GM12878 (cell line): ENCODE data around the gene AMBRA1. TPM values are rescaled to one million over a fixed set of nuclear protein-coding genes. Genes with fewer than 3 reads are reported as not detected.

Experiments
- ATAC-seq: fragments of 200-7000 bp; cut with Tn5 transposase; 3 replicates; pipeline ENCODE4 v1.9.1; 2020; ENCODE audit warnings: mild to moderate bottlenecking, moderate library complexity
- BruUV-seq: library from RNA; stranded (reverse); fragments of 400-500 nt; replicated peaks from 2 replicates; lab custom pipeline; 2021; lab: Mats Ljungman, UMichigan
- CTCF ChIA-PET: fragments of 300-600 bp; sonication (Branson Sonifier 250); formaldehyde crosslinking; extraction: SDS; loops from one replicate; lab custom pipeline; 2021; ENCODE audit warnings: inconsistent platforms; lab: Yijun Ruan, JAX
- POLR2A ChIA-PET: fragments of 350-600 bp; formaldehyde crosslinking; extraction: SDS; loops from one replicate; lab custom pipeline; 2021; ENCODE audit warnings: inconsistent platforms; lab: Charles Lee
- RAD21 ChIA-PET: fragments of 300-600 bp; sonication (Branson Sonifier 250); formaldehyde crosslinking; loops from one replicate; lab custom pipeline; 2023; ENCODE audit warnings: antibody characterized with exemption; ENCODE audit not compliant: unreplicated experiment; lab: Charles Lee
- SMC1A ChIA-PET: fragments of 300-600 bp; sonication (Branson Sonifier 250); formaldehyde crosslinking; loops from one replicate; lab custom pipeline; 2023; ENCODE audit not compliant: unreplicated experiment, uncharacterized antibody; lab: Charles Lee
- DNase-seq: peaks from one replicate; pipeline ENCODE4 v3.0.0-alpha.2; 2011; ENCODE audit warnings: low read depth, low spot score
- FAIRE-seq: peaks from 3 replicates; lab custom pipeline; 2011; peaks lifted over from hg19 to GRCh38; lab: Jason Lieb, UNC
- H2AFZ ChIP-seq: 2 replicates; pipeline ENCODE4 v1.6.0; 2011; ENCODE audit warnings: low read depth, low read length, control low read depth; ENCODE audit not compliant: control insufficient read depth
- H3K27ac ChIP-seq: 2 replicates; pipeline ENCODE4 v1.5.1; 2011; ENCODE audit warnings: control low read depth; ENCODE audit not compliant: control insufficient read depth, insufficient read depth
- H3K27me3 ChIP-seq, 2 experiments: replicated peaks in 1 of 2; 2 replicates each; pipeline versions ENCODE4 v1.6.0 to v1.6.1; 2011; ENCODE audit warnings: low read length in 1 of 2; ENCODE audit not compliant: control insufficient read depth in 2 of 2, insufficient read depth in 2 of 2
- H3K36me3 ChIP-seq, 2 experiments: 2 replicates each; pipeline ENCODE4 v1.5.1; 2011; ENCODE audit warnings: low read length in 1 of 2; ENCODE audit not compliant: control insufficient read depth in 2 of 2, insufficient read depth in 2 of 2
- H3K4me1 ChIP-seq: 2 replicates; pipeline ENCODE4 v1.6.1; 2011; ENCODE audit warnings: mild to moderate bottlenecking, low read length, moderate library complexity, mixed read lengths; ENCODE audit not compliant: control insufficient read depth, insufficient read depth
- H3K4me2 ChIP-seq: 2 replicates; pipeline ENCODE4 v1.6.0; 2011; ENCODE audit warnings: control low read depth; ENCODE audit not compliant: control insufficient read depth, insufficient read depth
- H3K4me3 ChIP-seq: fragments of 200-600 bp; sonication (generic); 2 replicates; pipeline ENCODE4 v1.5.1; 2016
- H3K79me2 ChIP-seq: 2 replicates; pipeline ENCODE4 v1.6.0; 2011; ENCODE audit warnings: low read length; ENCODE audit not compliant: control insufficient read depth, insufficient read depth
- H3K9ac ChIP-seq: 2 replicates; pipeline ENCODE4 v1.8.0; 2011; ENCODE audit warnings: low read length, control low read depth, mixed read lengths; ENCODE audit not compliant: control insufficient read depth, insufficient read depth
- H3K9me3 ChIP-seq: replicated peaks from 3 replicates; pipeline ENCODE4 v1.5.1; 2011; ENCODE audit warnings: mild to moderate bottlenecking, low read length; ENCODE audit not compliant: control insufficient read depth, insufficient read depth
- H4K20me1 ChIP-seq: 2 replicates; pipeline ENCODE4 v1.6.0; 2011; ENCODE audit not compliant: control insufficient read depth, insufficient read depth
- CHD2 ChIP-seq: IDR thresholded peaks from 2 replicates; pipeline ENCODE4 v1.6.1; 2011; ENCODE audit warnings: low read depth, low read length, improper control_type of control experiment, borderline replicate concordance
- CHD4 ChIP-seq: fragments of 200-600 bp; sonication (generic); IDR thresholded peaks from 2 replicates; pipeline ENCODE4 v1.6.1; 2016; ENCODE audit warnings: mild to moderate bottlenecking
- EZH2 ChIP-seq: IDR thresholded peaks from 2 replicates; pipeline ENCODE4 v1.6.1; 2012; ENCODE audit warnings: low read depth, mild to moderate bottlenecking, control low read depth, inconsistent platforms, low read length, borderline replicate concordance; ENCODE audit not compliant: control insufficient read depth
- KDM1A ChIP-seq: fragments of 200-600 bp; sonication (generic); IDR thresholded peaks from 2 replicates; pipeline ENCODE4 v1.6.1; 2016; ENCODE audit warnings: borderline replicate concordance
- SMC3 ChIP-seq: IDR thresholded peaks from 2 replicates; pipeline ENCODE4 v1.6.1; 2011; ENCODE audit warnings: low read length, improper control_type of control experiment, borderline replicate concordance
- ZNF207 ChIP-seq: fragments of 450-650 bp; IDR thresholded peaks from 2 replicates; pipeline ENCODE4 v1.6.1; 2014; ENCODE audit warnings: antibody characterized with exemption, mild to moderate bottlenecking, borderline replicate concordance
- whole genome bisulfite sequencing: methylation state at CpG from one replicate; pipeline ENCODE4 v1.1.6; 2016; ENCODE audit warnings: low lambda C conversion rate; ENCODE audit not compliant: insufficient replicate concordance, insufficient coverage; ENCODE audit errors: missing lambda C conversion rate; 5-methylcytosine and 5-hydroxymethylcytosine counted together
- in situ Hi-C: fragments of 300-500 bp; cut with MboI; formaldehyde crosslinking; loops from 9 replicates; pipeline ENCODE4 v1.14.3; 2018; ENCODE audit warnings: mixed read lengths
- intact Hi-C: fragments of 100-400 bp; cut with micrococcal nuclease; formaldehyde crosslinking; loops from one replicate; pipeline ENCODE4 v1.14.2; 2022; ENCODE audit not compliant: unreplicated experiment
- polyA plus RNA-seq, 11 experiments: library from polyadenylated mRNA; depleted of rRNA in 4 of 11; unstranded in 6 of 11; stranded (reverse) in 5 of 11; fragments of >200 nt; fragmentation: Nextera tagmentation in 4 of 11; fragmentation: Illumina TruSeq in 1 of 11; extraction: Ambion mirVana in 4 of 11; extraction: Trizol in 1 of 11; gene quantifications; 1 replicate in 1 of 11; 2 replicates in 10 of 11; pipeline versions ENCODE4 v1.2.1 to v1.2.3, GENCODE V29; 2011 to 2016; ENCODE audit warnings: inconsistent platforms in 2 of 11, missing spikeins in 2 of 11, low read depth in 1 of 11
- total RNA-seq, 4 experiments: library from RNA; depleted of rRNA in 3 of 4; stranded (reverse); fragments of >200 nt in 3 of 4; fragmentation: Illumina TruSeq in 1 of 4; extraction: Trizol in 1 of 4; gene quantifications; 2 replicates each; pipeline versions ENCODE4 v1.2.1 to v1.2.3, GENCODE V29; 2013 to 2021
- TF ChIP-seq, protein P1 (sequence below): IDR thresholded peaks from 2 replicates; pipeline ENCODE4 v1.6.1; 2011; ENCODE audit warnings: low read depth, mild to moderate bottlenecking, low read length, moderate library complexity, borderline replicate concordance; ENCODE audit errors: extremely low read depth
- TF ChIP-seq, protein P2 (sequence below): fragments of 450-650 bp; IDR thresholded peaks from 2 replicates; pipeline ENCODE4 v1.6.1; 2016; ENCODE audit warnings: mild to moderate bottlenecking, moderate library complexity, borderline replicate concordance
- TF ChIP-seq, protein P3 (sequence below): fragments of 450-650 bp; formaldehyde crosslinking; IDR thresholded peaks from 2 replicates; pipeline ENCODE4 v1.5.0; 2022; ENCODE audit warnings: mild to moderate bottlenecking, missing genetic modification characterization
- TF ChIP-seq, protein P4 (sequence below): fragments of 450-650 bp; formaldehyde crosslinking; IDR thresholded peaks from 2 replicates; pipeline ENCODE4 v1.4.0; 2020; ENCODE audit warnings: mild to moderate bottlenecking, moderate library complexity

Gene AMBRA1
- total and polyA plus RNA-seq, 10 of the 15 experiments (the other 5 are each of a cell fraction or from before 2014, with no cell fraction given) = 0.57 to 34.3 (median 13.7) TPM

DNA sequence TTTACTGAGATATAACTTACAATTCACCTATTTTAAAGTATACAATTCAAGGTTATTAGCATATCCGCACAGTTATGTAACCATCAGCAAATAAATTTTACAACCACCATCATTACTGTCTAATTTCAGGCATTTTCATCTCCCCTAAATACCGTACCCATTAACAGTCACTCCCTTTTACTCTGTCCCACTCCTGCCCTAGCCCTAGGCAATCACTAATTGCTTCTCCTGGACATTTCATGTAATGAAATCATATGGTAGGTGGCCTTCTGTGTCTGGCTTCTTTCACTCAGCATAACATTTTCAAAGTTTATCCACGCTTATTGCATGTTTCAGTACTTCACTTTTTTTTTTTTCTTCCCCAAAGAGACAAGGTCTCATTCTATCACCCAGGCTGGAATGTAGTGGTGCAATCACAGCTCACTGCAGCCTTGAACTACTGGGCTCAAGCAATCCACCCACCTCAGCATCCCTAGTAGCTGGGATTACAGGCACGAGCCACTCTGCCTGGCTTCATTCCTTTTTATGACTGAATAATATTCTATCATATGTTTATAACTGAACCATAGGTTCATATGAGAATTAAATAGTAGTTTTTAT, 140.8 kb downstream of the AMBRA1 start:
- in situ Hi-C loops = no loop called here
- Histone ChIP-seq H3K36me3 (peaks cover 0 to 3% of the 10 kb centered on the region in 2 experiments; a peak in 1 of 4 replicates), H3K4me3 (no peak overlapping the region), H2AFZ (no peak overlapping the region), H3K4me1 (no peaks in the 10 kb centered on the region), H3K9me3 (no peaks in the 10 kb centered on the region), H4K20me1 (no peaks in the 10 kb centered on the region), H3K4me2 (no peak overlapping the region), H3K79me2 (no peaks in the 10 kb centered on the region; the same call in 1 of the 2 replicates), H3K9ac (no peak overlapping the region), H3K27ac (no peak overlapping the region), H3K27me3 (no peaks in the 10 kb centered on the region)
- DNase-seq (no peak), FAIRE-seq (no peak), ATAC-seq (no peak)
- no TSS peak for BruUV-seq
- intact Hi-C loops = no loop called here
- POLR2A ChIA-PET = interaction anchor here (1.1 to 3.6 kb wide), 2 partner anchors 29 to 64 kb away, joined by 6 to 23 read pairs; no protein-coding TSS in a partner anchor
- CTCF ChIA-PET = interaction anchor here (1.3 to 3.5 kb wide), 7 partner anchors 9 to 76 kb away, joined by 3 to 16 read pairs (median 6); no protein-coding TSS in a partner anchor
- RAD21 ChIA-PET = interaction anchor here (0.9 to 4.0 kb wide), 7 partner anchors 11 to 37 kb away, joined by 3 to 22 read pairs (median 5); no protein-coding TSS in a partner anchor
- 76% methylated on average over 4 of the region's 4 CpGs for WGBS
- SMC1A ChIA-PET = interaction anchor here (0.9 to 10.4 kb wide), 7 partner anchors 16 to 64 kb away, joined by 3 to 171 read pairs (median 8); no protein-coding TSS in a partner anchor
- TF ChIP-seq KDM1A = no peak
- TF ChIP-seq, protein P1, sequence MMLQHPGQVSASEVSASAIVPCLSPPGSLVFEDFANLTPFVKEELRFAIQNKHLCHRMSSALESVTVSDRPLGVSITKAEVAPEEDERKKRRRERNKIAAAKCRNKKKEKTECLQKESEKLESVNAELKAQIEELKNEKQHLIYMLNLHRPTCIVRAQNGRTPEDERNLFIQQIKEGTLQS = no peak
- TF ChIP-seq EZH2 = no peak
- no peak for TF ChIP-seq CHD4
- TF ChIP-seq, protein P2, sequence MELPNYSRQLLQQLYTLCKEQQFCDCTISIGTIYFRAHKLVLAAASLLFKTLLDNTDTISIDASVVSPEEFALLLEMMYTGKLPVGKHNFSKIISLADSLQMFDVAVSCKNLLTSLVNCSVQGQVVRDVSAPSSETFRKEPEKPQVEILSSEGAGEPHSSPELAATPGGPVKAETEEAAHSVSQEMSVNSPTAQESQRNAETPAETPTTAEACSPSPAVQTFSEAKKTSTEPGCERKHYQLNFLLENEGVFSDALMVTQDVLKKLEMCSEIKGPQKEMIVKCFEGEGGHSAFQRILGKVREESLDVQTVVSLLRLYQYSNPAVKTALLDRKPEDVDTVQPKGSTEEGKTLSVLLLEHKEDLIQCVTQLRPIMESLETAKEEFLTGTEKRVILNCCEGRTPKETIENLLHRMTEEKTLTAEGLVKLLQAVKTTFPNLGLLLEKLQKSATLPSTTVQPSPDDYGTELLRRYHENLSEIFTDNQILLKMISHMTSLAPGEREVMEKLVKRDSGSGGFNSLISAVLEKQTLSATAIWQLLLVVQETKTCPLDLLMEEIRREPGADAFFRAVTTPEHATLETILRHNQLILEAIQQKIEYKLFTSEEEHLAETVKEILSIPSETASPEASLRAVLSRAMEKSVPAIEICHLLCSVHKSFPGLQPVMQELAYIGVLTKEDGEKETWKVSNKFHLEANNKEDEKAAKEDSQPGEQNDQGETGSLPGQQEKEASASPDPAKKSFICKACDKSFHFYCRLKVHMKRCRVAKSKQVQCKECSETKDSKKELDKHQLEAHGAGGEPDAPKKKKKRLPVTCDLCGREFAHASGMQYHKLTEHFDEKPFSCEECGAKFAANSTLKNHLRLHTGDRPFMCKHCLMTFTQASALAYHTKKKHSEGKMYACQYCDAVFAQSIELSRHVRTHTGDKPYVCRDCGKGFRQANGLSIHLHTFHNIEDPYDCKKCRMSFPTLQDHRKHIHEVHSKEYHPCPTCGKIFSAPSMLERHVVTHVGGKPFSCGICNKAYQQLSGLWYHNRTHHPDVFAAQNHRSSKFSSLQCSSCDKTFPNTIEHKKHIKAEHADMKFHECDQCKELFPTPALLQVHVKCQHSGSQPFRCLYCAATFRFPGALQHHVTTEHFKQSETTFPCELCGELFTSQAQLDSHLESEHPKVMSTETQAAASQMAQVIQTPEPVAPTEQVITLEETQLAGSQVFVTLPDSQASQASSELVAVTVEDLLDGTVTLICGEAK = no peak
- no peak for TF ChIP-seq CHD2
- no peak for TF ChIP-seq SMC3
- TF ChIP-seq, protein P3, sequence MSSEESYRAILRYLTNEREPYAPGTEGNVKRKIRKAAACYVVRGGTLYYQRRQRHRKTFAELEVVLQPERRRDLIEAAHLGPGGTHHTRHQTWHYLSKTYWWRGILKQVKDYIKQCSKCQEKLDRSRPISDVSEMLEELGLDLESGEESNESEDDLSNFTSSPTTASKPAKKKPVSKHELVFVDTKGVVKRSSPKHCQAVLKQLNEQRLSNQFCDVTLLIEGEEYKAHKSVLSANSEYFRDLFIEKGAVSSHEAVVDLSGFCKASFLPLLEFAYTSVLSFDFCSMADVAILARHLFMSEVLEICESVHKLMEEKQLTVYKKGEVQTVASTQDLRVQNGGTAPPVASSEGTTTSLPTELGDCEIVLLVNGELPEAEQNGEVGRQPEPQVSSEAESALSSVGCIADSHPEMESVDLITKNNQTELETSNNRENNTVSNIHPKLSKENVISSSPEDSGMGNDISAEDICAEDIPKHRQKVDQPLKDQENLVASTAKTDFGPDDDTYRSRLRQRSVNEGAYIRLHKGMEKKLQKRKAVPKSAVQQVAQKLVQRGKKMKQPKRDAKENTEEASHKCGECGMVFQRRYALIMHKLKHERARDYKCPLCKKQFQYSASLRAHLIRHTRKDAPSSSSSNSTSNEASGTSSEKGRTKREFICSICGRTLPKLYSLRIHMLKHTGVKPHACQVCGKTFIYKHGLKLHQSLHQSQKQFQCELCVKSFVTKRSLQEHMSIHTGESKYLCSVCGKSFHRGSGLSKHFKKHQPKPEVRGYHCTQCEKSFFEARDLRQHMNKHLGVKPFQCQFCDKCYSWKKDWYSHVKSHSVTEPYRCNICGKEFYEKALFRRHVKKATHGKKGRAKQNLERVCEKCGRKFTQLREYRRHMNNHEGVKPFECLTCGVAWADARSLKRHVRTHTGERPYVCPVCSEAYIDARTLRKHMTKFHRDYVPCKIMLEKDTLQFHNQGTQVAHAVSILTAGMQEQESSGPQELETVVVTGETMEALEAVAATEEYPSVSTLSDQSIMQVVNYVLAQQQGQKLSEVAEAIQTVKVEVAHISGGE (CRISPR knock-in tag) = no peak
- TF ChIP-seq ZNF207 = no peak
- TF ChIP-seq, protein P4, sequence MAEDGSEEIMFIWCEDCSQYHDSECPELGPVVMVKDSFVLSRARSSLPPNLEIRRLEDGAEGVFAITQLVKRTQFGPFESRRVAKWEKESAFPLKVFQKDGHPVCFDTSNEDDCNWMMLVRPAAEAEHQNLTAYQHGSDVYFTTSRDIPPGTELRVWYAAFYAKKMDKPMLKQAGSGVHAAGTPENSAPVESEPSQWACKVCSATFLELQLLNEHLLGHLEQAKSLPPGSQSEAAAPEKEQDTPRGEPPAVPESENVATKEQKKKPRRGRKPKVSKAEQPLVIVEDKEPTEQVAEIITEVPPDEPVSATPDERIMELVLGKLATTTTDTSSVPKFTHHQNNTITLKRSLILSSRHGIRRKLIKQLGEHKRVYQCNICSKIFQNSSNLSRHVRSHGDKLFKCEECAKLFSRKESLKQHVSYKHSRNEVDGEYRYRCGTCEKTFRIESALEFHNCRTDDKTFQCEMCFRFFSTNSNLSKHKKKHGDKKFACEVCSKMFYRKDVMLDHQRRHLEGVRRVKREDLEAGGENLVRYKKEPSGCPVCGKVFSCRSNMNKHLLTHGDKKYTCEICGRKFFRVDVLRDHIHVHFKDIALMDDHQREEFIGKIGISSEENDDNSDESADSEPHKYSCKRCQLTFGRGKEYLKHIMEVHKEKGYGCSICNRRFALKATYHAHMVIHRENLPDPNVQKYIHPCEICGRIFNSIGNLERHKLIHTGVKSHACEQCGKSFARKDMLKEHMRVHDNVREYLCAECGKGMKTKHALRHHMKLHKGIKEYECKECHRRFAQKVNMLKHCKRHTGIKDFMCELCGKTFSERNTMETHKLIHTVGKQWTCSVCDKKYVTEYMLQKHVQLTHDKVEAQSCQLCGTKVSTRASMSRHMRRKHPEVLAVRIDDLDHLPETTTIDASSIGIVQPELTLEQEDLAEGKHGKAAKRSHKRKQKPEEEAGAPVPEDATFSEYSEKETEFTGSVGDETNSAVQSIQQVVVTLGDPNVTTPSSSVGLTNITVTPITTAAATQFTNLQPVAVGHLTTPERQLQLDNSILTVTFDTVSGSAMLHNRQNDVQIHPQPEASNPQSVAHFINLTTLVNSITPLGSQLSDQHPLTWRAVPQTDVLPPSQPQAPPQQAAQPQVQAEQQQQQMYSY = no peak
